GM18907 (cell line): ENCODE data around the gene CIRBP.
"Not testable (repeated sequence)": the region's sequence is repeated elsewhere in the genome, so short reads cannot be mapped to it uniquely, and the experiment has no call there.

Experiments used
- ATAC-seq: cut with Tn5 transposase; IDR thresholded peaks from one replicate; pipeline ENCODE4 v1.9.1; 2021; ENCODE audit warnings: mild to moderate bottlenecking, moderate library complexity; ENCODE audit not compliant: unreplicated experiment

CIRBP gene

GRCh38 chr19:1307755-1308303 lies 38.7 kb downstream of the CIRBP start:
- ATAC-seq, result no peak

DNA sequence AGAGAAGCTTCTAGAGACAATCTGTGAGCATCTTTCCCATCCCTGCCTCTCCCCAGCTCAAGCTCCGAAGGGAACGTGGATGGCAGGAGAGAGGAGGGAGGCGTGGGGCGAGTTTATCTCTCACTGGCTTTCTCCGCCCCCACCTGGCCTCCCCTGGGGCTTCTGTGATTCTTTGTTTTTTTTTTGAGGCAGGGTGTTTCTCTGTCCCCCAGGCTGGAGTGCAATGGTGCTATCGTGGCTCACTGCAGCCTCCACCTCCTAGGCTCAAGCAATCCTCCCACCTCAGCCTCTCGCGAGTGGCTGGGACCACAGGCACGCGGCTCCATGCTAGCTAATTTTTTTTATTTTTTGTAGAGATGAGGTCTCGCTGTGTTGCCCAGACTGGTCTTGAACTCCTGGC lies 39.6 kb downstream of the CIRBP start:
- no peak for ATAC-seq

- no peak for ATAC-seq
Measured at GRCh38 chr19:1309977-1310852, 41.1 kb downstream of the CIRBP start.

- ATAC-seq, result no peak
Measured at GRCh38 chr19:1310853-1311180, 41.7 kb downstream of the CIRBP start.

GRCh38 chr19:1311543-1312091 lies 42.5 kb downstream of the CIRBP start:
- no peak for ATAC-seq

- ATAC-seq, result no peak
Measured at GRCh38 chr19:1312767-1313694, 43.9 kb downstream of the CIRBP start.

- ATAC-seq, result no peak
Measured at GRCh38 chr19:1313695-1314613, 44.8 kb downstream of the CIRBP start.

DNA sequence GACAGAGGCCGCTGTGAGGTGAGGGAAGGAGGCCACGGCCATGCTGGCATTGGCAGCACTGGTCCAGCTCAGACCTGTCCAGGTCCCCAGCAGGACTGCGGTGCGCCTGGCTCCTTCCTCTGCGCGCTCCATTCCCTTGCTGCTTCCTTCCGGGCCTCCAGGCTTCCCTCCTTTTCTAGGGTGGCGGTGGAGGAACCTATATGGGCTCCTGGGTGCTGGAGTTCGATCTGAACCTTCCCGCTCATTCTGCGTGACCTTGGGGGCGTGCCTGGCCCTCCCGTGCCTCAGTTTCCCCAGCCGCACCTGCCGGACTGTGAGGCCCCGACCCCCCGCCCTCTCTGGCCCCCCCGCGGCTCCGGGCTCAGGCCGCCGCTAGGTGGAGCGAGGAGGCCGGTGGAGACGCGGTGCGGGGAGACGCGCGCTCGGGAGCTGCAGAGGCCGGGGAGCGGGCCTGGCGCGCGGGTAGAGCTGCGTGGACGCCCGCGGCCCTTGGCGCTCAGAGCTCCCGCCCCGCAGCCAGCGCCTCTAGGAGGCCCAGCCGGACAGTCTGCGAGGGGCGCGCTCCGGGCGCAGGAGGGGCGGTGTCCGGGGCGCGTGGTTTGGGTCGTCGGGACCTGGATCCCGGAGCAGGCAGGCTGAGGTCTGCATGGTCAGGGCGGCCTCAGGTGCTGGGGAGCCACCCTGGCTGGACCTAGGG lies 46.5 kb downstream of the CIRBP start:
- no peak for ATAC-seq

GRCh38 chr19:1316466-1316865 lies 47.3 kb downstream of the CIRBP start:
- no peak for ATAC-seq

- no peak for ATAC-seq
Measured at GRCh38 chr19:1317274-1318003, 48.3 kb downstream of the CIRBP start.

- ATAC-seq, result no peak
Measured at GRCh38 chr19:1318678-1319471, 49.7 kb downstream of the CIRBP start.

DNA sequence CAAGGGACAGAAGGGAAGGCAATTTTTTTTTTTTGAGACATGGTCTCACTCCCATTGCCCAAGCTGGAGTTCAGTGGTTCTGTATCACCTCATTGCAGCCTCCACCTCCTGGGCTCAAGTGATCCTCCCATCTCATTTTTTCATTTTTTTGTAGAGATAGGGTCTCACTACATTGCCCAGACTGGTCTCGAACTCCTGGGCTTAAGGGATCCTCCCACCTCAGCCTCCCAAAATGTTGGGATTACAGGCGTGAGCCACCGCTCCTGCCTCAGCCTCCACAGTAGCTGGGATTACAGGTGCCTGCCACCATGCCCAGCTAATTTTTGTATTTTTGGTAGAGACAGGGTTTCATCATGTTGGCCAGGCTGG lies 51.1 kb downstream of the CIRBP start:
- ATAC-seq, result not testable (repeated sequence)

GRCh38 chr19:1321539-1321938 lies 52.4 kb downstream of the CIRBP start:
- no peak for ATAC-seq

- no peak for ATAC-seq
Measured at GRCh38 chr19:1322198-1322981, 53.3 kb downstream of the CIRBP start.

GRCh38 chr19:1324249-1324805 lies 55.2 kb downstream of the CIRBP start:
- ATAC-seq, result no peak
